COLO668 (cell line): ENCODE measurements around the gene RPS15.
A peak's percentile ranks its signal among the peaks of the same experiment; 100 is the strongest.
"Not testable (repeated sequence)": the region's sequence is repeated elsewhere in the genome, so short reads cannot be mapped to it uniquely, and the experiment has no call there.

Source experiments
- DNase-seq: peaks from one replicate; lab custom pipeline; 2025; ENCODE audit not compliant: unreplicated experiment; lab: John Stamatoyannopoulos, UW

Gene RPS15

DNA sequence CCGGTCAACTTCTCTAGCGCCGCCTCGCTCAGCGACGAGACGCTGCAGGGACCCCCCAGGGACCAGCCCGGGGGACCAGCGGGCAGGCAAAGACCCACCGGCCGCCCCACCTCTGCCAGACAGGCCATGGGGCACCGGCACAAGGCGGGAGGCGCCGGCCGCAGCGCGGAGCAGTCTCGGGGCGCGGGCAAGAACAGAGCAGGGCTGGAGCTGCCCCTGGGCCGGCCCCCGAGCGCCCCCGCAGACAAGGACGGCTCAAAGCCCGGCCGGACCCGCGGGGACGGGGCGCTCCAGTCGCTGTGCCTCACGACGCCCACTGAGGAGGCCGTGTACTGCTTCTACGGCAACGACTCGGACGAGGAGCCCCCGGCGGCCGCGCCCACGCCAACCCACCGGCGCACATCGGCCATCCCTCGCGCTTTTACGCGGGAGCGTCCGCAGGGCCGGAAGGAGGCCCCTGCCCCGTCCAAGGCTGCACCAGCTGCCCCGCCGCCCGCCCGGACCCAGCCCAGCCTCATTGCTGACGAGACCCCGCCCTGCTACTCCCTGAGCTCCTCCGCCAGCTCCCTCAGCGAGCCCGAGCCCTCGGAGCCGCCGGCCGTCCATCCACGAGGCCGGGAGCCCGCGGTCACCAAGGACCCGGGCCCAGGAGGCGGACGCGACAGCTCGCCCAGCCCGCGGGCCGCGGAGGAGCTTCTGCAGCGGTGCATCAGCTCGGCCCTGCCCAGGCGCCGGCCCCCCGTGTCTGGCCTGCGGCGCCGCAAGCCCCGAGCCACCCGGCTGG, 29.5 kb downstream of the RPS15 start:
- no peak for DNase-seq

GRCh38 chr19:1468274-1468820, 30.2 kb downstream of the RPS15 start:
- DNase-seq, result no peak

DNA sequence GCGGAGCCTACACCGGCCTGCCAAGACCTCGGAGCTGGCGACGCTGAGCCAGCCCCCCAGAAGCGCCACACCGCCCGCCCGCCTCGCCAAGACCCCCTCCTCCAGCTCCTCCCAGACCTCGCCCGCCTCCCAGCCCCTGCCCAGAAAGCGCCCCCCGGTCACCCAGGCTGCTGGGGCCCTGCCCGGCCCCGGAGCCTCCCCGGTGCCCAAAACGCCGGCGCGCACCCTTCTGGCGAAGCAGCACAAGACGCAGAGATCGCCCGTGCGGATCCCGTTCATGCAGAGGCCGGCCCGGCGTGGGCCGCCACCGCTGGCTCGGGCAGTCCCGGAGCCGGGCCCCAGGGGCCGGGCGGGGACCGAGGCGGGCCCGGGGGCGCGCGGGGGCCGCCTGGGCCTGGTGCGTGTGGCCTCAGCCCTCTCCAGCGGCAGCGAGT, 30.6 kb downstream of the RPS15 start:
- peak; percentile 53 for DNase-seq

DNA sequence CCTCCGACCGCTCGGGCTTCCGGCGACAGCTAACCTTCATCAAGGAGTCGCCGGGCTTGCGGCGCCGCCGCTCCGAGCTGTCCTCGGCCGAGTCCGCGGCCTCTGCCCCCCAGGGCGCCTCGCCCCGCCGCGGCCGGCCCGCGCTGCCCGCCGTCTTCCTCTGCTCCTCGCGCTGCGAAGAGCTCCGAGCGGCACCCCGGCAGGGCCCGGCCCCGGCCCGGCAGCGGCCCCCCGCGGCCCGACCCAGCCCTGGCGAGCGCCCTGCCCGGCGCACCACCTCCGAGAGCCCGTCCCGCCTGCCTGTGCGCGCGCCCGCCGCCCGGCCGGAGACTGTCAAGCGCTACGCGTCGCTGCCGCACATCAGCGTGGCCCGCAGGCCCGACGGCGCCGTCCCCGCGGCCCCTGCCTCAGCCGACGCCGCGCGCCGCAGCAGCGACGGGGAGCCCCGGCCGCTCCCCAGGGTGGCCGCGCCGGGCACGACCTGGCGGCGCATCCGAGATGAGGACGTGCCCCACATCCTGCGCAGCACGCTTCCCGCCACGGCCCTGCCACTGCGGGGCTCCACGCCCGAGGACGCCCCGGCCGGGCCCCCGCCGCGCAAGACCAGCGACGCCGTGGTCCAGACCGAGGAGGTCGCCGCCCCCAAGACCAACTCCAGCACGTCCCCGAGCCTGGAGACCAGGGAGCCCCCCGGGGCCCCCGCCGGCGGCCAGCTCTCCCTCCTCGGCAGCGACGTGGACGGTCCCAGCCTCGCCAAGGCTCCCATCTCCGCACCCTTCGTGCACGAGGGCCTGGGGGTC, 31.3 kb downstream of the RPS15 start:
- peak; percentile 53 for DNase-seq

DNA sequence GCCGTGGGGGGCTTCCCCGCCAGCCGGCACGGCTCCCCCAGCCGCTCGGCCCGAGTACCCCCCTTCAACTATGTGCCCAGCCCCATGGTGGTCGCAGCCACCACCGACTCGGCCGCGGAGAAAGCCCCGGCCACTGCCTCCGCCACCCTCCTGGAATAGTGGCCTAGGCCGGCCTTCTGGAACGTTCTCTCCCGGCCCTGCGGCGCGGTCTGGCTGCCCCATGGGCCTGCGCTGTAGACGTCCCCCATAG, 31.8 kb downstream of the RPS15 start:
- no peak for DNase-seq

- peak; percentile 47 for DNase-seq
Observed at GRCh38 chr19:1470305-1471009, 32.3 kb downstream of the RPS15 start.

- DNase-seq, result peak; percentile 47
Observed at GRCh38 chr19:1471010-1471514, 32.9 kb downstream of the RPS15 start.

DNA sequence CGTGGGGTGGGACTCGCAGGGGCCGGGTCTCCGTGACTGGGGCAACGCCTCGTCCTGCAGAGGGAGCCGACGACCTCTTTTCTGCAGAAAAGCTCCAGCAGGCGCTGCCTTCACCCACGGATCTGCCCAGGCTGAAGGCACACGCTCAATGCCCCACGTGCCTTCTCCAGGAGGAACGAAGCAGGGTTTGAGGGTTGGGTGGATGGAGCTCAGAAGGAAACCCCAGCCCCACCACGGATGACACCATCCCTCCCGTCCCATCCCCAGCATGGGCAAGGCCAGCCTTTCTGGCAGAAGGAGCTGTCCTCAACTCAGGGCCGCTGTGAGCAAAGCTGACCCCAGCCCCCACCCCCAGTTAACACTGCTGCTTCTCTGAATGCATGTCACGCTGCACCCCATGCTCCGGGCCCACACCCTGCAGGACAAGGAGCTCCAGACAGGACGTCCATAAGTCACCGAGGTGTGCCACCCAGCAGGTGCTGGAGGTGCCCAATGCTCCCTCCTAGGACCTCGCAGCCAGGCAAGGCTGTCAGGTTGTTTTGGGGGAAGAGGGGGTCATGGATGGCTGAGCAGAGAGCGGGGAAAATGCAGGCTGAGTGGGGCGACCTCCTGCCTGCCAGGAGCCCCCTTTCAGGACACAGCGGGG, 33.4 kb downstream of the RPS15 start:
- DNase-seq, result no peak

DNA sequence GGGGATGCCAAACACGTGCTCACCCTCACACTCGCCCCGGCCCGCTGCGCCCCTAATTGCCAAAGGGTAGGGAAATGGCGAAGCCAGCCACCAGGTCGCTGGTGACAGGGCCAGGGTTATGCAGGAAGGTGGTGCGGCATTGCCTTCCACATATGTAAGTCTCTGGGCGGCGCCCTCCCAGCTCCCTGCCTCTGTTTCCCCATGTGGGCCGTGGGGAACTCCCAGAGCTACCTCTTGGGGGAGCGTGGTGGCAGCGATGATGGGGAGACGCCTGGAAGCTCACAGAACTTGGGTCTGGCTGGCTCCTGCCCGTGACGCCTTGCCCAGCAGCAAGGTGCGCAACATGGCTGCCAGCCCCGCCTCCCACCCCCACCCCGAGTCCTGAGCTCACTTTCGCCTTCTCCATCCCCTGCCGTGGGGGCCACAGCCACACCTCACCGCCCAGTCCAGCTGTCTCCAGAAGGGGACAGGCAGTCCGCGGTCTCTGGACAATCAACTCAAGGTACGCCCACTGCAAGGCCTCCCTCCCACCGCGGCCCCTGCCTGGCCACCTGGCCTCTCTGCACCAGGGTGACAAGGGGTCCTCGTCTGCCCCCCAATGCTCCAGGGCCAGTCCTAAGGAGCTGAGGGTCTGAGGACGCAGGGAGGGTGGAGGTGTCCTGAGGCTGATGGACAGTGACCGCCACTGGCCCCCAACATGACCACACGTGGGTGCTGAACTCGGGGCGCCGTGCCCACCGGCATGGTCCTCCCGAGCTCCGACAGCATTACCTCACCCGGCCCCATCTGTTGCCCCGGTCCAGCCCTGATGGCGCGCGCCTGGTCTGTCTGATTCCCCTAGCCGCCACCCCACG, 34.3 kb downstream of the RPS15 start:
- no peak for DNase-seq

- DNase-seq, result no peak
Observed at GRCh38 chr19:1473085-1473851, 35.1 kb downstream of the RPS15 start.

DNA sequence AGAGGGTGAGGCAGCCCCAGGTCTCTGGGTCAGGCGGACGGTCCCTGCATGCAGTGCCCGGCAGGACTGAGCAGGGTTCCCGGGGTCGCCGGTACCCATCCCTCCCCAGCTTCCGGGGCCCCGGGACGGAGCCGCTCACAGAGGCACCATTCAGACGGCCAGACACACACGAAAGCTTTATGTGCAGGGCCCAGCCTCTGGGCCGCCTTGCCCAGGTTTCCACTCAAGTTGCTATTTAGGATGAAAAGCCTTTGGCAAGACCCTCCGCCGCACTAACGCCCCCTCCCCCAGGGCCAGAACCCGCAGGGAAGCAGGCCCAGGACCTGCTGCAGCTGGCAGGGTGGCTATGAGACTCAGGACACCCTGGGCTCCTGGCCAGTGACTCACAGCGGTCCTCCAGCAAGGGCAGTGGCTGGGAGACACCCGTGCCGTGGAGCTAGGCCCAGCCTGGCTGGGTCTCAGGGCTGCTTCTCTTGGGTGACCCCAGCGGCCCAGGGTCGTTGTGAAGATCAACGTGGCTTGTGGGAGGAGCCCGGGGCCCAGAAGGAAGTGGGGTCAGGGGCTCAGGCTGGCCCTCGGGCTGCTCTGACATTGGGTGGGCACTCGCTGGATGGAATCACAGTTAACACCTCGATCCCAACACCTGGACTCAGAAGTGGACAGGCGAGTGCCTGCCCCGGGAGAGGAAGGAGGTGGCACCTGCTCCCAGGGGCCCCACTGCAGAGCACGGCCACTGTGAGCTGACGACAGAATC, 36.0 kb downstream of the RPS15 start:
- DNase-seq, result no peak

- no peak for DNase-seq
Observed at GRCh38 chr19:1474765-1475351, 36.7 kb downstream of the RPS15 start.

DNA sequence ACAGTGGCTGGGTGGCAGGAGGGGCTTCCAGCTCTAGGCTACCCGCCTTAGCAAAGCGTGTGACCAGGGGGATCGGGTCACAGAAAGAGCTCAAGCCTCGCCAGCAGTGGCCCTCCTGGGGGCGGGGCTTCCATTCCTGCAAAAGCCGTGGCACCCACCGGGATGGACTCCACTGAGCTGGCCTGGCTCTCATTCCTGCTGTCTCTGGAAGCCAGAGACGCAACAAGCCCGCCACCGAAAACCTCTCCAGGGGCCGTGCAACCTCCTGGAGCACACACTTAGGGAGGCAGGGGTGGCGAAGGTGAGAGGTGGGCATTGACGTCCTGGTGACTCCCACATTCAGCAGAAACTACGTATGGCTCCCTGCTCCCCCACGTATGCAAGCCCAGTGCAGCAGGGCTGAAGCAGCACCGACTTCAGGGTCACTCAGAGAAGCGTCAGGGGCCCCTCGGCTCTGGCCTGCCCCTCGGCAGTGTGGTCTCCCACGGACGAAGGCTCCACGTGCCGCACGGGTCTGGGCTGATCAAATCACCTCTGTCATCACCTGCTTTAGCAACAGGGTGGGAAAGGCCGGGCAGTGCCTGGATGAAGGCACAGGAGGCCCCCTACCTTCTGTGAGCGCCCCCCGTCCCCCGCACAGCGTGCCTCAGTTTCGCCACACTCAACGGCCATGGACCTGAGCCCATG, 37.7 kb downstream of the RPS15 start:
- DNase-seq, result no peak

GRCh38 chr19:1477056-1477455, 38.9 kb downstream of the RPS15 start:
- not testable (repeated sequence) for DNase-seq

GRCh38 chr19:1478934-1479707, 40.9 kb downstream of the RPS15 start, which contains the start of gene C19orf25:
Gene C19orf25 (minus strand): TSS chr19:1479215. CDS start chr19:1478903, 312 bp downstream.
- DNase-seq, result peak; percentile 95

GRCh38 chr19:1481224-1481892, 43.2 kb downstream of the RPS15 start:
- no peak for DNase-seq
